Neural progenitor cell (in vitro differentiated cells): Measurements from ENCODE around the gene SHC3. TPM values are rescaled to one million over a fixed set of nuclear protein-coding genes. Genes with fewer than 3 reads are reported as not detected.

ENCODE experiments used
- DNase-seq: peaks from one replicate; pipeline ENCODE4 v3.0.0-alpha.2; 2016; ENCODE audit warnings: low spot score
- H2AFZ ChIP-seq: fragments of 200-600 bp; sonication (generic); replicated peaks from 2 replicates; pipeline ENCODE4 v1.6.1; 2016; ENCODE audit warnings: antibody characterized with exemption
- H3F3A ChIP-seq: fragments of 200-600 bp; sonication (generic); 2 replicates; pipeline ENCODE4 v1.6.1; 2016; ENCODE audit warnings: antibody characterized with exemption, low read depth
- H3K27ac ChIP-seq: fragments of 200-600 bp; sonication (generic); 2 replicates; pipeline ENCODE4 v1.5.1; 2016; ENCODE audit warnings: mild to moderate bottlenecking
- H3K27me3 ChIP-seq: fragments of 200-600 bp; sonication (generic); 2 replicates; pipeline ENCODE4 v1.6.1; 2016; ENCODE audit warnings: mild to moderate bottlenecking, moderate library complexity
- H3K36me3 ChIP-seq: fragments of 200-600 bp; sonication (generic); 2 replicates; pipeline ENCODE4 v1.5.1; 2016
- H3K4me1 ChIP-seq: fragments of 200-600 bp; sonication (generic); 2 replicates; pipeline ENCODE4 v1.6.1; 2016; ENCODE audit warnings: mixed run types
- H3K4me2 ChIP-seq: fragments of 200-600 bp; sonication (generic); 2 replicates; pipeline ENCODE4 v1.6.1; 2016
- H3K4me3 ChIP-seq: fragments of 200-600 bp; sonication (generic); 2 replicates; pipeline ENCODE4 v1.5.1; 2016
- H3K79me2 ChIP-seq: fragments of 200-600 bp; sonication (generic); 2 replicates; pipeline ENCODE4 v1.6.1; 2016; ENCODE audit warnings: low read depth
- H3K9ac ChIP-seq: fragments of 200-600 bp; sonication (generic); 2 replicates; pipeline ENCODE4 v1.6.1; 2016
- H3K9me3 ChIP-seq: fragments of 200-600 bp; sonication (generic); 2 replicates; pipeline ENCODE4 v1.5.1; 2016; ENCODE audit warnings: low read depth
- H4K20me1 ChIP-seq: fragments of 200-600 bp; sonication (generic); 2 replicates; pipeline ENCODE4 v1.6.1; 2016; ENCODE audit warnings: low read depth
- H3K27ac Mint-ChIP-seq: 3 replicates; pipeline ENCODE4 v1.8.0; 2021; ENCODE audit warnings: mixed read lengths
- H3K27me3 Mint-ChIP-seq: 2 replicates; pipeline ENCODE4 v1.8.0; 2022; ENCODE audit warnings: low read depth, mild to moderate bottlenecking, inconsistent platforms, moderate library complexity, mixed read lengths; ENCODE audit not compliant: insufficient read depth
- H3K36me3 Mint-ChIP-seq: 3 replicates; pipeline ENCODE4 v1.8.0; 2021; ENCODE audit warnings: mixed read lengths
- H3K4me1 Mint-ChIP-seq: 3 replicates; pipeline ENCODE4 v1.8.0; 2021; ENCODE audit warnings: mixed read lengths
- H3K4me3 Mint-ChIP-seq: 3 replicates; pipeline ENCODE4 v1.8.0; 2021; ENCODE audit warnings: mild to moderate bottlenecking, moderate library complexity, mixed read lengths
- H3K9me3 Mint-ChIP-seq: 3 replicates; pipeline ENCODE4 v1.8.0; 2020; ENCODE audit warnings: mixed read lengths
- EZH2 ChIP-seq: fragments of 200-600 bp; sonication (generic); IDR thresholded peaks from 2 replicates; pipeline ENCODE4 v1.6.1; 2017; ENCODE audit warnings: antibody characterized with exemption, mild to moderate bottlenecking, moderate library complexity
- EZH2phosphoT487 ChIP-seq: fragments of 200-600 bp; sonication (generic); IDR thresholded peaks from 2 replicates; pipeline ENCODE4 v1.6.1; 2017; ENCODE audit warnings: antibody characterized with exemption
- total RNA-seq: library from RNA; depleted of rRNA; stranded (reverse); fragments of >200 nt; gene quantifications from 2 replicates; pipeline ENCODE4 v1.2.3, GENCODE V29; 2015; ENCODE audit warnings: low replicate concordance
- TF ChIP-seq, protein P1 (sequence below): fragments of 200-600 bp; sonication (generic); IDR thresholded peaks from 2 replicates; pipeline ENCODE4 v1.5.1; 2017; ENCODE audit warnings: antibody characterized with exemption, mild to moderate bottlenecking

SHC3 gene
- total RNA-seq, 1 donor from 2014 or later = 0.64 TPM

DNA sequence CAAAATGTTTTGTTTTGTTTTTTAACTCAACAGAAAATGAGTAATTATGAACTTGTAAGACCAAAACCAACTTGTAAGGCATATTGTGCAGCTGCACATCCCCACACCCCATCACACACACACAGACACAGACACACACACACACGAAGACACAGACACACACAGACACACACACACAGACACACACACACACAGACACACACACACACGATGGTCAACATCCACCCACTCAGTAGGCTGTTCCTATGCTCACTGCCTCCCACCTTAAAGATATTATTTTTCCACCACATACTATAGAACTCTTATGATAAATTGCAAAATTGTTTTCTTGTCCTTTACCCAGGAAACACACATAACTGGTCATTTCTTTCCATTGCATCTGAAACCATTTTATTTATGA lies 6.2 kb downstream of the SHC3 start:
- Histone ChIP-seq H3K27me3 (peaks cover 34% of the 10 kb centered on the region), H2AFZ (no peak overlapping the region), H3K9ac (no peak overlapping the region), H3F3A (peaks cover 10% of the 10 kb centered on the region), H3K9me3 (no peaks in the 10 kb centered on the region), H3K4me3 (no peak overlapping the region), H3K79me2 (no peaks in the 10 kb centered on the region), H4K20me1 (peaks cover 17% of the 10 kb centered on the region), H3K27ac (no peak overlapping the region), H3K36me3 (no peaks in the 10 kb centered on the region), H3K4me2 (no peak overlapping the region), H3K4me1 (peaks cover 14% of the 10 kb centered on the region)
- Mint-ChIP-seq H3K9me3 (peaks cover 5% of the 10 kb centered on the region), H3K36me3 (peaks cover 24% of the 10 kb centered on the region), H3K27me3 (peaks cover 8% of the 10 kb centered on the region), H3K4me1 (peaks cover 52% of the 10 kb centered on the region), H3K27ac (peak overlapping the region; percentile 57), H3K4me3 (peak overlapping the region; percentile 46)
- DNase-seq = no peak
- TF ChIP-seq EZH2 (no peak), EZH2phosphoT487 (no peak)
- TF ChIP-seq, protein P1, sequence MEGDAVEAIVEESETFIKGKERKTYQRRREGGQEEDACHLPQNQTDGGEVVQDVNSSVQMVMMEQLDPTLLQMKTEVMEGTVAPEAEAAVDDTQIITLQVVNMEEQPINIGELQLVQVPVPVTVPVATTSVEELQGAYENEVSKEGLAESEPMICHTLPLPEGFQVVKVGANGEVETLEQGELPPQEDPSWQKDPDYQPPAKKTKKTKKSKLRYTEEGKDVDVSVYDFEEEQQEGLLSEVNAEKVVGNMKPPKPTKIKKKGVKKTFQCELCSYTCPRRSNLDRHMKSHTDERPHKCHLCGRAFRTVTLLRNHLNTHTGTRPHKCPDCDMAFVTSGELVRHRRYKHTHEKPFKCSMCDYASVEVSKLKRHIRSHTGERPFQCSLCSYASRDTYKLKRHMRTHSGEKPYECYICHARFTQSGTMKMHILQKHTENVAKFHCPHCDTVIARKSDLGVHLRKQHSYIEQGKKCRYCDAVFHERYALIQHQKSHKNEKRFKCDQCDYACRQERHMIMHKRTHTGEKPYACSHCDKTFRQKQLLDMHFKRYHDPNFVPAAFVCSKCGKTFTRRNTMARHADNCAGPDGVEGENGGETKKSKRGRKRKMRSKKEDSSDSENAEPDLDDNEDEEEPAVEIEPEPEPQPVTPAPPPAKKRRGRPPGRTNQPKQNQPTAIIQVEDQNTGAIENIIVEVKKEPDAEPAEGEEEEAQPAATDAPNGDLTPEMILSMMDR = no peak

DNA sequence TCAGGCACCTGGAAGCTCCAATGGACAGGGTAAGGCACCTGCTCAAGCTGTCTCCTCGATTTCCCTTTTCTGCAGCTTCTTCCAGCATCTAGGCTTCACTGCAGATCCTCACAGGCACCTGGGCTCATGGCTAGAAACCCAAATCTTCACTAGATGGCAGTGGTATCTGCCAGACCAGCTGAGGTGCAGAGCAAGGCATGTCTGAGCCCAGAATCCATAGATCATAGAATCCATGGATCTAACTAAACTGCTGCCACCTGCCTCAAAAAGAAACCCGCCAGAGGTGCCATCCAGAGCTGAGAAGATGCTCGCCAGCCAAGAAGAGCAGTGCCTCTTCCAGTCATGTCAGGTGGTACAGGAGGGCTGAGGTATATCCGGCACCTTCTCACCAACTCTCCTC lies 6.9 kb downstream of the SHC3 start:
- Histone ChIP-seq H3K4me1 (peaks cover 7% of the 10 kb centered on the region), H3K36me3 (no peaks in the 10 kb centered on the region), H3K9me3 (no peaks in the 10 kb centered on the region), H3F3A (peaks cover 3% of the 10 kb centered on the region), H3K79me2 (no peaks in the 10 kb centered on the region), H2AFZ (no peak overlapping the region), H3K4me2 (no peak overlapping the region), H3K27ac (no peak overlapping the region), H3K9ac (no peak overlapping the region), H4K20me1 (peaks cover 9% of the 10 kb centered on the region), H3K27me3 (peaks cover 27% of the 10 kb centered on the region), H3K4me3 (no peak overlapping the region)
- Mint-ChIP-seq H3K4me3 (peak overlapping the region; percentile 46), H3K27ac (no peak overlapping the region), H3K4me1 (peaks cover 47% of the 10 kb centered on the region), H3K9me3 (peaks cover 5% of the 10 kb centered on the region), H3K36me3 (peaks cover 28% of the 10 kb centered on the region), H3K27me3 (peaks cover 7% of the 10 kb centered on the region)
- no peak for DNase-seq
- TF ChIP-seq, protein P1 = peak; percentile 23
- TF ChIP-seq EZH2phosphoT487 = no peak

DNA sequence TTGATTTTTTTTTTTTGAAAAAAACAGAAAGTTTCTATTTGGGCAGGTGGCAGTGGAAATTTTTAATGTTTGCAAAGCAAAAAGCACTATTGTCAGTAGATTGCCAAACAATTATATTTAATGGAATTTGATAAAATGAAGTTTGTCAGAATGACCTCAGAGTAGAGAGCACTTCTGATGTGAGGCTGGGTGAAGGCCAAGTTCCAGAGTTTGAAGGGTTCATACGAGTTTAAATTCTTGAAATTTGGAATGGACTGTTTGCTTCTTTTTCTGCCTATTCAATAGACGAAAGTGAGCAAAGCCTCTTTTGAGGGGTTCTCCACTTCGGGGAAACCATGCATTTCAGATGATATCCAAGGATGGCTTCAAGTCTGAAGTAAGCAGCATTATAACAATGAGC lies 7.4 kb downstream of the SHC3 start:
- Mint-ChIP-seq H3K4me1 (peaks cover 43% of the 10 kb centered on the region), H3K36me3 (peaks cover 33% of the 10 kb centered on the region), H3K9me3 (peaks cover 5% of the 10 kb centered on the region), H3K4me3 (no peak overlapping the region), H3K27me3 (peaks cover 7% of the 10 kb centered on the region), H3K27ac (no peak overlapping the region)
- H3K4me1 ChIP-seq = peaks cover 6% of the 10 kb centered on the region
- no peak overlapping the region for H2AFZ ChIP-seq
- H3K9me3 ChIP-seq = no peaks in the 10 kb centered on the region
- H4K20me1 ChIP-seq = peaks cover 5% of the 10 kb centered on the region
- no peak overlapping the region for H3K9ac ChIP-seq
- no peak for TF ChIP-seq EZH2
- TF ChIP-seq EZH2phosphoT487 = no peak
- TF ChIP-seq, protein P1 = no peak
- H3K36me3 ChIP-seq = no peaks in the 10 kb centered on the region
- no peak overlapping the region for H3K4me2 ChIP-seq
- no peak for DNase-seq
- H3K4me3 ChIP-seq = no peak overlapping the region
- H3F3A ChIP-seq = no peaks in the 10 kb centered on the region
- H3K79me2 ChIP-seq = no peaks in the 10 kb centered on the region
- H3K27ac ChIP-seq = no peak overlapping the region
- H3K27me3 ChIP-seq = peaks cover 23% of the 10 kb centered on the region
